ENCODE results near the gene PHACTR2. TPM values are rescaled to one million over a fixed set of nuclear protein-coding genes. Genes with fewer than 3 reads are reported as not detected.

Gene PHACTR2
- total and polyA plus RNA-seq, 2 of the 13 experiments (the other 11 are each of a cell fraction or from before 2014, with no cell fraction given): 11.3 to 28.2 TPM

DNA sequence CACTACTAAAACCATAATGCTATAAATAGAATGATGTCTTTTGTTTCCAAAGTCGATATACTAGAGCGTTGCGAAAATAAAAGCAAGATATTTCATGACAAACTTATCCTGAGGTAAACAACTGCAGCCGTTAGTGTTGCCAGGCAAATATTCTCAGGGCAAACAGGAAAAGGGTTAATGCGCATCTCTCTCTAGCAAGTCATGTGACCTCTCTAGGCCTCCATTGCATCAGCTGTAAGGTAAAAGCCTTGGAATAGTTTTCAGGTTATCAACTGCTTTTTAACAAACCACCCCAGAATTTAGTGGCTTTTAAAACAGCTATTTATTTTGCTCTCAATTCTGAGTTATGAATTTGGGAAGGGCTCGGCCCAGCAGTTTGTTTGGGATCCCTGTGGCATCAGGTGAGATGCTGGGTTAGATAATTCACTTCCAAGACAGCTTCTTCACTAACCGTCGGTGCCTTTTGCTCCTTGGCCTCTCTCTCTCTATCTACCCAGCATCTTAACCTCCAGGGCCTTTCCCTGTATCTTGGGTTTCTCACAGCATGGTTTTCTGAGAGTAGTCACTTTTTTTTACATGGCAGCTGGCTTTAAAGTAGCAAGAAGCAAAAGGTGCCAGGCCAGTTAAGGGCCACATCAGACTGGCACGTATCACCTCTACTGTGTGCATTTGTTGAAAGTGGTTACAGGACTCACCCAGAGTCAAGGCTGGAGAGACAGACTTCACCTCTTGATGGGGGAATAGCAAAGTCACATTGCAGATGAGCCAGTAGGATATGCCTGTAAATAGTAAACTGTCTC is 126.2 kb downstream of the PHACTR2 start:
- BruUV-seq (replicated peaks): no TSS peak
- in situ Hi-C loops (cut with HindIII; ENCODE audit: extremely low pct_ligation_motif_present, low pct_unique_long_range_greater_than_20kb): no loop called here
- H3K9ac ChIP-seq (ENCODE audit: insufficient read depth, low read depth, low read length): no peak overlapping the region
- POLR2A ChIA-PET: no interaction called here
- H3K36me3 ChIP-seq (replicated peaks in 1 of 2; ENCODE audit: control insufficient read depth in 1 of 2, insufficient read depth in 2 of 2, low read length in 2 of 2): peaks cover 7 to 16% of the 10 kb centered on the region in 2 experiments; a peak in 4 of 5 replicates
- no peak overlapping the region for H3K4me2 ChIP-seq (ENCODE audit: low read depth, low read length)
- H3K9me3 ChIP-seq (ENCODE audit: low read length): no peaks in the 10 kb centered on the region
- H4K20me1 ChIP-seq (ENCODE audit: insufficient read depth, low read length): no peaks in the 10 kb centered on the region
- H3K79me2 ChIP-seq (ENCODE audit: insufficient read depth, low read length): no peaks in the 10 kb centered on the region
- no peak overlapping the region for H3K27ac ChIP-seq (ENCODE audit: extremely low read length, insufficient read depth, low read length)
- H3K4me1 ChIP-seq (ENCODE audit: insufficient read depth, low read length): no peaks in the 10 kb centered on the region
- H2AFZ ChIP-seq (ENCODE audit: low read length): no peak overlapping the region
- H3K27me3 ChIP-seq (ENCODE audit: control insufficient read depth in 1 of 2, insufficient read depth in 2 of 2, low read length in 2 of 2): no peaks in the 10 kb centered on the region
- 88% methylated on average over 9 of the region's 9 CpGs for WGBS (ENCODE audit: low lambda C conversion rate)
- intact Hi-C loops (cut with micrococcal nuclease; ENCODE audit: unreplicated experiment): no loop called here
- no peak overlapping the region for H3K4me3 ChIP-seq (replicated peaks in 1 of 3; ENCODE audit: insufficient read depth in 1 of 3, low read depth in 2 of 3, low read length in 3 of 3)
- FAIRE-seq (no peak), ATAC-seq (no peak), DNase-seq (ENCODE audit: low spot score) (no peak)
- CTCF ChIA-PET (ENCODE audit: low intra/inter-chr PET ratio, low total read pairs): no interaction called here
- TF ChIP-seq ZNF484 (CRISPR knock-in tag; IDR thresholded peaks at IDR 0.05; ENCODE audit: borderline replicate concordance, low read depth): no peak
- no peak for TF ChIP-seq PAX8 (CRISPR knock-in tag; IDR thresholded peaks at IDR 0.05; ENCODE audit: borderline replicate concordance)
- no peak for TF ChIP-seq FOXO1 (CRISPR knock-in tag; IDR thresholded peaks at IDR 0.05)
- no peak for TF ChIP-seq PAWR (CRISPR knock-in tag; IDR thresholded peaks at IDR 0.05; ENCODE audit: borderline replicate concordance)
- TF ChIP-seq SNRNP70 (IDR thresholded peaks at IDR 0.05; ENCODE audit: low read depth, low read length): no peak
- TF ChIP-seq, protein P1, sequence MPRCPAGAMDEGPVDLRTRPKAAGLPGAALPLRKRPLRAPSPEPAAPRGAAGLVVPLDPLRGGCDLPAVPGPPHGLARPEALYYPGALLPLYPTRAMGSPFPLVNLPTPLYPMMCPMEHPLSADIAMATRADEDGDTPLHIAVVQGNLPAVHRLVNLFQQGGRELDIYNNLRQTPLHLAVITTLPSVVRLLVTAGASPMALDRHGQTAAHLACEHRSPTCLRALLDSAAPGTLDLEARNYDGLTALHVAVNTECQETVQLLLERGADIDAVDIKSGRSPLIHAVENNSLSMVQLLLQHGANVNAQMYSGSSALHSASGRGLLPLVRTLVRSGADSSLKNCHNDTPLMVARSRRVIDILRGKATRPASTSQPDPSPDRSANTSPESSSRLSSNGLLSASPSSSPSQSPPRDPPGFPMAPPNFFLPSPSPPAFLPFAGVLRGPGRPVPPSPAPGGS (CRISPR knock-in tag; IDR thresholded peaks at IDR 0.05): no peak
- TF ChIP-seq RXRB (CRISPR knock-in tag; IDR thresholded peaks at IDR 0.05; ENCODE audit: borderline replicate concordance): no peak
- TF ChIP-seq HOXA7 (CRISPR knock-in tag; IDR thresholded peaks at IDR 0.05): no peak
- no peak for TF ChIP-seq ZNF44 (CRISPR knock-in tag; IDR thresholded peaks at IDR 0.05)
- TF ChIP-seq MXD4 (CRISPR knock-in tag; IDR thresholded peaks at IDR 0.05): no peak
- no peak for TF ChIP-seq SCMH1 (CRISPR knock-in tag; IDR thresholded peaks at IDR 0.05; ENCODE audit: borderline replicate concordance)

Measured in HepG2 (cell line).